Ascending aorta (tissue), 2 donors: ENCODE measurements around the gene PHLDB1. TPM values are rescaled to one million over a fixed set of nuclear protein-coding genes. Genes with fewer than 3 reads are reported as not detected.

Source experiments
- DNase-seq, 2 donors: peaks; one replicate each; pipeline ENCODE4 v3.0.0-alpha.2; 2019; ENCODE audit warnings: low spot score in 2 of 2
- H3K27ac ChIP-seq, 2 donors: fragments of 200-600 bp; sonication (generic); one replicate each; pipeline ENCODE4 v1.5.1; 2016 to 2017; ENCODE audit warnings: mild to moderate bottlenecking in 1 of 2
- H3K27me3 ChIP-seq: fragments of 200-600 bp; sonication (generic); one replicate; pipeline ENCODE4 v1.5.1; 2017
- H3K36me3 ChIP-seq, 2 donors: fragments of 200-600 bp; sonication (generic); one replicate each; pipeline ENCODE4 v1.5.1; 2016
- H3K4me1 ChIP-seq, 2 donors: fragments of 200-600 bp; sonication (generic); one replicate each; pipeline ENCODE4 v1.5.1; 2016 to 2017; ENCODE audit warnings: mild to moderate bottlenecking in 1 of 2
- H3K4me3 ChIP-seq, 2 donors: fragments of 200-600 bp; sonication (generic); one replicate each; pipeline ENCODE4 v1.5.1; 2016 to 2017; ENCODE audit warnings: mild to moderate bottlenecking in 1 of 2
- H3K9me3 ChIP-seq, 2 donors: fragments of 200-600 bp; sonication (generic); one replicate each; pipeline ENCODE4 v1.5.1; 2016
- intact Hi-C: fragments of 100-400 bp; cut with DNase I; formaldehyde crosslinking; loops from one replicate; pipeline ENCODE4 v1.15.1; 2023
- total RNA-seq: library from RNA; depleted of rRNA; stranded (reverse); fragments of >200 nt; gene quantifications from one replicate; pipeline ENCODE4 v1.1.0, GENCODE V29; 2016
- TF ChIP-seq, protein P1 (sequence below), 3 experiments: fragments of 200-600 bp in 2 of 3; fragments of 450-650 bp in 1 of 3; sonication (generic) in 2 of 3; IDR thresholded peaks; one replicate each; pipeline ENCODE4 v1.5.1; 2016 to 2019; ENCODE audit warnings: antibody characterized with exemption in 3 of 3, mild to moderate bottlenecking in 1 of 3, moderate library complexity in 1 of 3

Gene PHLDB1
- total RNA-seq, 1 donor from 2014 or later, result 200 TPM

DNA sequence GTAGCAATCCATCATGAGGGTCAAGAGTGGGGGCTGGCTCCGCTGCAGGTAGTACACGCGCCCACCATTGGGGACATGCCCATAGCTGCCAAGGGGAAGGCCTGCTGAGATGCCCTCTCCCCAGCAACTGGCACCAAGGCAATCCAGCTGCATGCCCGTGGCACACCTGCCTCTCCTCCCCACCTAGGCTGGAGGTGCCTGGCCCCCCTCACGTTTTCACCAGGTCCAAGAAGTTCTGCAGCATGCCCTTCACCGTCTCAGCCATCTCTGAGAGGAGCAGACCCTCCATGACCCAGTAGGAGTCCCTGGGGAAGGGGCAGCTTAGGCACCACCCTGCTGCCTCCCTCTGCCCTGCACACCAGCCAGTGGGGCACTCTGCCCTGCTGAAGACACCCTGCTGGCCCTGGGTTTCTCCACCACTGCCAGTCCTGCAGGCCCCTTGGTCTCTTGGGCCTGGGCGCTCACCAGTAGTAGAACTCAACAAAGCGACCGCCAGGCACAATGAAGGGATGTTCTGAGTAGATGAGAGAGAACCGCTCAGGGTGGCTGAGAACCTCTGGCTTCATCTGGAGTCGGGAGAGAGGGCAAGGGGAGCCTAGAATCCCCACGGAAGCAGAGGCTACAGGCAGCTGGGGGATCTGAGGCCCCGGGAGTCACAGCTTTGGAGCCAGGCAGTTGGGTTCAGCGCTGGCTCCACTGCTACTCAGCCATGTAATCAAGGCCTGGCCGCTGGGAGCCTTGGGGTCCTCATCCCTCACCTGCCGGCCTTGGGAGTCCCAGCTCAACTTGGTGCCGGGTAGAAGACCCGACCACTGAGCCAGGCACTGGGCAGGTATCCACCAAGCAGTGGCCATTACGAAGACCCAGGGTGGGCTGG is 54.2 kb downstream of the PHLDB1 start:
- H3K36me3 ChIP-seq, result peaks cover 6 to 11% of the 10 kb centered on the region in 2 donors
- no peaks in the 10 kb centered on the region for H3K9me3 ChIP-seq
- no peak overlapping the region for H3K4me3 ChIP-seq
- peak in 1 of 2 donors; percentile 63 for DNase-seq
- intact Hi-C loops, result no loop called here
- no peak overlapping the region for H3K27ac ChIP-seq
- no peaks in the 10 kb centered on the region for H3K27me3 ChIP-seq
- TF ChIP-seq, protein P1, sequence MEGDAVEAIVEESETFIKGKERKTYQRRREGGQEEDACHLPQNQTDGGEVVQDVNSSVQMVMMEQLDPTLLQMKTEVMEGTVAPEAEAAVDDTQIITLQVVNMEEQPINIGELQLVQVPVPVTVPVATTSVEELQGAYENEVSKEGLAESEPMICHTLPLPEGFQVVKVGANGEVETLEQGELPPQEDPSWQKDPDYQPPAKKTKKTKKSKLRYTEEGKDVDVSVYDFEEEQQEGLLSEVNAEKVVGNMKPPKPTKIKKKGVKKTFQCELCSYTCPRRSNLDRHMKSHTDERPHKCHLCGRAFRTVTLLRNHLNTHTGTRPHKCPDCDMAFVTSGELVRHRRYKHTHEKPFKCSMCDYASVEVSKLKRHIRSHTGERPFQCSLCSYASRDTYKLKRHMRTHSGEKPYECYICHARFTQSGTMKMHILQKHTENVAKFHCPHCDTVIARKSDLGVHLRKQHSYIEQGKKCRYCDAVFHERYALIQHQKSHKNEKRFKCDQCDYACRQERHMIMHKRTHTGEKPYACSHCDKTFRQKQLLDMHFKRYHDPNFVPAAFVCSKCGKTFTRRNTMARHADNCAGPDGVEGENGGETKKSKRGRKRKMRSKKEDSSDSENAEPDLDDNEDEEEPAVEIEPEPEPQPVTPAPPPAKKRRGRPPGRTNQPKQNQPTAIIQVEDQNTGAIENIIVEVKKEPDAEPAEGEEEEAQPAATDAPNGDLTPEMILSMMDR (IDR thresholded peaks at IDR 0.05), result no peak
- peaks cover 0 to 2% of the 10 kb centered on the region in 2 donors for H3K4me1 ChIP-seq

DNA sequence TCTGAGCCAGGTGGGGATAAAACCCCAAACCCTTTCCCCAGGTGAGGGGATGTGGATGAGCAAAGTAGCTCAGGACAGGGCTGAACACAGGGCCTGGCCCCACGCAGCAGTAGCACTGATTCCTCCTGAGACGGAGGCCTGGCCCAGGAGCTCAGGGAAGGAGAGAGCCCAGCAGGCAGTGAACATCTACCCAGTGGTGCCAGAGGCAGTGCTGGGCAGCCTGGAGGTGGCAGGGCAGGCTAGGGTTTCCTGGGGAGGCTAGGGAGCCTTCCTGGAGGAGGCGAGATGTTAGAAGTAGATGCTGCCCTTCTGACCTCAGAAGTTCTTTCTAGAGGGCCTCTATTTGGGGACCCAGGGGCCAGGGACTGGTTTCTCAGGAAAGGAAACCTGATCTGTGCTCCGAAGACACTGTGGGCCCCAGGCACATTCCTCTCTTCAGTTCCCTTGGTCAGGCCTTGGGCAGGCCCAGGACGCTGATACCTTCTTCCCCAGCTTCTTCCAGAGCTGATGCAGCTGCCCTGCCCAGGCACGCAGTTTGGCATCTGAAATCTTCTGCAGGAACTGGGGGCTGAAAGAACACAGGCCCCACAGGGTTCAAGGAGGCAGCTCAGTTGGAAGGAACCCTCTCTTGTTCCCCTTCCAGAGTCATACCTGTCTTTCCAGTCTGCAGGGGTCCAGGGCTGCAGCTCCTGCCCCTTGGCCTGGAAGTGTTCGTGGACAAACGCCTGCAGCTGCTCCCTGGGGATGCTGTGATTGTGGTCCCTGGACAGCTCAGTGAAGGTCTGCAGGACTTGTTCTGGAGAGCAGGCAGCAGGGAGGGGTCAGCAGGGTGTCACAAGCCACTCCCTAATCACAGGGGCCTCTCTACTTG is 55.2 kb downstream of the PHLDB1 start:
- H3K36me3 ChIP-seq, result peaks cover under 1 to 3% of the 10 kb centered on the region in 2 donors
- peaks cover 0 to 2% of the 10 kb centered on the region in 2 donors for H3K4me1 ChIP-seq
- intact Hi-C loops, result no loop called here
- H3K27me3 ChIP-seq, result no peaks in the 10 kb centered on the region
- DNase-seq, result peak in 1 of 2 donors; percentile 59
- no peak overlapping the region for H3K4me3 ChIP-seq
- TF ChIP-seq, protein P1 (IDR thresholded peaks at IDR 0.05), result no peak
- no peaks in the 10 kb centered on the region for H3K9me3 ChIP-seq
- no peak overlapping the region for H3K27ac ChIP-seq

DNA sequence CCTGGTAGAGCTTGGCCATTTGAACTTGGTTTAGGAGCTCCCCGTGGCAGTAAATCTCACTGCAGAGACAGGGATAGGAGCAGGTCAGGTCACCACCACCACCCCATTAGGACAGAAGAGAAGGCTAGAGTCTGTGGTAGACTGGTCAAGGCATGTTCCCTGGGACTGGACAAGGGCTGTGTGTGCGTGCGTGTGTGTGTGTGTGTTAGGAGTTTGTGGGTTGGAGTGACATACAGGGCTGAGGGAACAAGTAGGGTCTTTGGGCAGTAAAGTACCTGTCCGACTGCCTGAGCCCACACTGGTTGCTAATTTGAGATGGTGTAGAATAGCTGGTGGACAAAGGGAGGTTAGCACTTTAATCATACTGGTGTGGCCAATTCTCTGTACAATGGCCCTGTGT is 56.0 kb downstream of the PHLDB1 start:
- Histone ChIP-seq H3K27me3 (no peaks in the 10 kb centered on the region), H3K4me1 (peaks cover 0 to 2% of the 10 kb centered on the region in 2 donors), H3K27ac (no peak overlapping the region), H3K36me3 (no peaks in the 10 kb centered on the region), H3K4me3 (no peak overlapping the region), H3K9me3 (no peaks in the 10 kb centered on the region)
- TF ChIP-seq, protein P1 (IDR thresholded peaks at IDR 0.05), result no peak
- DNase-seq, result peak in 1 of 2 donors; percentile 54
- intact Hi-C loops, result no loop called here

DNA sequence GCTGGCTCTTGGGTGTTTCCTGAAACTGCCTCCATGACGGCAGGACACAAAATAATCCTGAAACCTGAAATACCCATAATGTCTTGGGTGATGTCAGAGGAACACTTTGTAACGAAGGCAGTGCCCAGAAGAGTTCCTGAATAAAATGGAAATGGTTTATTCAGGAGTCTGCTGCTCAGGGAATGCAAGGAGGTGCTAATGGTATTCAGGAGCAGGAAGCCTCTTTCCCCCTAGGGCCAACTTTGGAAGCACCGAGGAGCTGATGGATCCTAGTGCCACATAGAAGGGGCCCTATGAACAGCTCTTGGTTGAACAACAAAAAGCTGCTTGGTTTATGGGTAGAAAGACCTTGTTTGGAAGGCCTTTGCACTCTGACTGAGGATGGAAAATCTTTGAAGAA is 56.5 kb downstream of the PHLDB1 start:
- intact Hi-C loops, result no loop called here
- Histone ChIP-seq H3K36me3 (no peaks in the 10 kb centered on the region), H3K9me3 (no peaks in the 10 kb centered on the region), H3K27ac (no peak overlapping the region), H3K4me3 (no peak overlapping the region), H3K27me3 (no peaks in the 10 kb centered on the region), H3K4me1 (peaks cover 0 to 2% of the 10 kb centered on the region in 2 donors)
- TF ChIP-seq, protein P1 (IDR thresholded peaks at IDR 0.05), result no peak
- DNase-seq, result no peak

DNA sequence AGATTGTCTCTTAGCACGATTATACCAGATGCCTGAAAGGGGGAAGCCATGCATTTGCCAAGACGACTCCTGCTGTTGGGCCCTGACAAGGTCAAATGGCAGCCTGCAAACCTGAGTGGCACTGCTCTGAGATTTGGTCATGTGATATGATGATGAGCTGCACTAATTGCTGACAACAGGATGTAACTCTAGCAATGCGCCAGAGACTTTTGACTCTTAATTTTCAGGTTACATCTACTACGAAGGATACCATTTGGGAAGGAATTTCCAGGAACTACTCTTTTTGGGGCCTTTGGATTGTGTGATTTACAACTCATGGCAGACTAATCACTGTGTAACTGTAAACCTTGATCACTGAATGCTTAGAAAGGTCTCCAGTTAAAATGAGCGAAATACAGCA is 59.0 kb downstream of the PHLDB1 start:
- intact Hi-C loops, result no loop called here
- no peak overlapping the region for H3K27ac ChIP-seq
- H3K27me3 ChIP-seq, result no peaks in the 10 kb centered on the region
- no peak overlapping the region for H3K4me3 ChIP-seq
- H3K36me3 ChIP-seq, result no peaks in the 10 kb centered on the region
- no peaks in the 10 kb centered on the region for H3K9me3 ChIP-seq
- TF ChIP-seq, protein P1 (IDR thresholded peaks at IDR 0.05), result no peak
- DNase-seq, result no peak
- H3K4me1 ChIP-seq, result no peaks in the 10 kb centered on the region
